ENCODE results near the gene NRIP1. TPM values are rescaled to one million over a fixed set of nuclear protein-coding genes. Genes with fewer than 3 reads are reported as not detected.

The NRIP1 gene
- total RNA-seq, 4 donors from 2014 or later = 35.7 to 63.7 (median 41.0) TPM

- TF ChIP-seq CTCF (IDR thresholded peaks at IDR 0.05 in 4 of 5, conservative IDR thresholded peaks at IDR 0.05 in 1 of 5) = no peak
- TF ChIP-seq POLR2A (IDR thresholded peaks at IDR 0.05) = no peak
- intact Hi-C loops (cut with DNase I; ENCODE audit: low total_unique reads) = no loop called here
Measured at GRCh38 chr21:15076730-15077129, 11.9 kb upstream of the NRIP1 start.

GRCh38 chr21:15071009-15071408, 6.2 kb upstream of the NRIP1 start:
- intact Hi-C loops (cut with DNase I; ENCODE audit: low total_unique reads) = no loop called here
- Histone ChIP-seq H3K4me3 (no peak overlapping the region), H3K27ac (peak overlapping the region in 3 of 4 donors; percentile 27 to 54 (median 50)), H3K36me3 (no peaks in the 10 kb centered on the region), H3K9me3 (no peaks in the 10 kb centered on the region), H3K27me3 (no peaks in the 10 kb centered on the region), H3K4me1 (peaks cover 0 to 4% of the 10 kb centered on the region in 2 donors)
- DNase-seq = peak; percentile 65 to 86
- TF ChIP-seq POLR2A (IDR thresholded peaks at IDR 0.05) (no peak), CTCF (IDR thresholded peaks at IDR 0.05 in 4 of 5, conservative IDR thresholded peaks at IDR 0.05 in 1 of 5) (peak in 1 of 5 experiments; percentile 18)
- peak; percentile 93 to 97 for ATAC-seq
- in situ Hi-C loops (cut with MboI; ENCODE audit: low sequenced_read_pairs in 4 of 4) = loop anchor here in 2 of 4 donors (25.0 kb wide), 2 partner anchors 209 to 684 kb away; partner anchors contain the start of gene HSPA13 (in 1 of the 2)

More at GRCh38 chr21:15076730-15077129, 11.9 kb upstream of the NRIP1 start:
- ATAC-seq (peak in 1 of 2 donors; percentile 73), DNase-seq (no peak)
- no peaks in the 10 kb centered on the region for H3K4me1 ChIP-seq
- no peak overlapping the region for H3K27ac ChIP-seq
- H3K27me3 ChIP-seq = no peaks in the 10 kb centered on the region
- no peak overlapping the region for H3K4me3 ChIP-seq
- H3K9me3 ChIP-seq = no peaks in the 10 kb centered on the region
- in situ Hi-C loops (cut with MboI; ENCODE audit: low sequenced_read_pairs in 4 of 4) = no loop called here
- no peaks in the 10 kb centered on the region for H3K36me3 ChIP-seq

GRCh38 chr21:15066123-15066575, 1.3 kb upstream of the NRIP1 start:
- ATAC-seq (no peak), DNase-seq (no peak)
- Histone ChIP-seq H3K4me1 (peaks cover 19 to 32% of the 10 kb centered on the region in 2 donors), H3K27ac (peak overlapping the region; percentile 95 to 99 (median 97)), H3K36me3 (no peaks in the 10 kb centered on the region), H3K9me3 (no peaks in the 10 kb centered on the region), H3K4me3 (peak overlapping the region; percentile 85 to 93 (median 90)), H3K27me3 (no peaks in the 10 kb centered on the region)
- intact Hi-C loops (cut with DNase I; ENCODE audit: low total_unique reads) = loop anchor here (10.0 kb wide), 2 partner anchors 239 to 681 kb away; partner anchors contain the start of gene HSPA13
- no peak for TF ChIP-seq POLR2A (IDR thresholded peaks at IDR 0.05)
- TF ChIP-seq CTCF (IDR thresholded peaks at IDR 0.05 in 4 of 5, conservative IDR thresholded peaks at IDR 0.05 in 1 of 5) = no peak
- in situ Hi-C loops (cut with MboI; ENCODE audit: low sequenced_read_pairs in 4 of 4) = loop anchor here in 2 of 4 donors (25.0 kb wide), 2 partner anchors 204 to 679 kb away; partner anchors contain the start of gene HSPA13 (in 1 of the 2)

- no peaks in the 10 kb centered on the region for H3K36me3 ChIP-seq
- intact Hi-C loops (cut with DNase I; ENCODE audit: low total_unique reads) = loop anchor here (1.0 to 10.0 kb wide), 6 partner anchors 56 to 681 kb away; partner anchors contain the start of gene HSPA13
- H3K4me3 ChIP-seq = peak overlapping the region; percentile 85 to 93 (median 90)
- H3K27me3 ChIP-seq = no peaks in the 10 kb centered on the region
- peak; percentile 67 to 73 for ATAC-seq
- no peaks in the 10 kb centered on the region for H3K9me3 ChIP-seq
- H3K27ac ChIP-seq = peak overlapping the region; percentile 95 to 99 (median 97)
- peak; percentile 65 to 81 for DNase-seq
- TF ChIP-seq CTCF (IDR thresholded peaks at IDR 0.05 in 4 of 5, conservative IDR thresholded peaks at IDR 0.05 in 1 of 5) (no peak), POLR2A (IDR thresholded peaks at IDR 0.05) (peak; percentile 11 to 73)
- in situ Hi-C loops (cut with MboI; ENCODE audit: low sequenced_read_pairs in 4 of 4) = loop anchor here in 2 of 4 donors (25.0 kb wide), 2 partner anchors 203 to 678 kb away; partner anchors contain the start of gene HSPA13 (in 1 of the 2)
- H3K4me1 ChIP-seq = peaks cover 25 to 35% of the 10 kb centered on the region in 2 donors
Measured at GRCh38 chr21:15065392-15066122, 757 bp upstream of the NRIP1 start.

Measured in gastrocnemius medialis (tissue), 4 donors.